Ishikawa (cell line): ENCODE measurements around the gene VWA3A.

Experiments
- CEBPB ChIP-seq: IDR thresholded peaks from 2 replicates; pipeline ENCODE4 v1.6.1; 2012
- CREB1 ChIP-seq: IDR thresholded peaks from 2 replicates; pipeline ENCODE4 v1.6.1; 2012; ENCODE audit warnings: low read depth
- EGR1 ChIP-seq: IDR thresholded peaks from 2 replicates; pipeline ENCODE4 v1.6.1; 2012
- EP300 ChIP-seq: IDR thresholded peaks from 2 replicates; pipeline ENCODE4 v1.6.1; 2012; ENCODE audit warnings: borderline replicate concordance
- FOXM1 ChIP-seq: IDR thresholded peaks from 2 replicates; pipeline ENCODE4 v1.6.1; 2012; ENCODE audit warnings: low read depth, borderline replicate concordance
- NFIC ChIP-seq: IDR thresholded peaks from 2 replicates; pipeline ENCODE4 v1.6.1; 2012
- RAD21 ChIP-seq: IDR thresholded peaks from 2 replicates; pipeline ENCODE4 v1.6.1; 2012; ENCODE audit warnings: low read depth
- TAF1 ChIP-seq: IDR thresholded peaks from 2 replicates; pipeline ENCODE4 v1.6.1; 2012; ENCODE audit warnings: low read depth, mild to moderate bottlenecking
- TCF12 ChIP-seq: IDR thresholded peaks from 2 replicates; pipeline ENCODE4 v1.6.1; 2012; ENCODE audit warnings: low read depth
- TEAD4 ChIP-seq: IDR thresholded peaks from 2 replicates; pipeline ENCODE4 v1.6.1; 2012
- YY1 ChIP-seq: IDR thresholded peaks from 2 replicates; pipeline ENCODE4 v1.6.1; 2012; ENCODE audit warnings: low read depth
- ZBTB7A ChIP-seq: IDR thresholded peaks from 2 replicates; pipeline ENCODE4 v1.6.1; 2012; ENCODE audit warnings: low read depth
- TF ChIP-seq, protein P1 (sequence below): IDR thresholded peaks from 2 replicates; pipeline ENCODE4 v1.6.1; 2012
- TF ChIP-seq, protein P2 (sequence below): IDR thresholded peaks from 2 replicates; pipeline ENCODE4 v1.6.1; 2012
- TF ChIP-seq, protein P3 (sequence below): IDR thresholded peaks from 2 replicates; pipeline ENCODE4 v1.6.1; 2012; ENCODE audit warnings: low read depth, mild to moderate bottlenecking

VWA3A gene, protein sequence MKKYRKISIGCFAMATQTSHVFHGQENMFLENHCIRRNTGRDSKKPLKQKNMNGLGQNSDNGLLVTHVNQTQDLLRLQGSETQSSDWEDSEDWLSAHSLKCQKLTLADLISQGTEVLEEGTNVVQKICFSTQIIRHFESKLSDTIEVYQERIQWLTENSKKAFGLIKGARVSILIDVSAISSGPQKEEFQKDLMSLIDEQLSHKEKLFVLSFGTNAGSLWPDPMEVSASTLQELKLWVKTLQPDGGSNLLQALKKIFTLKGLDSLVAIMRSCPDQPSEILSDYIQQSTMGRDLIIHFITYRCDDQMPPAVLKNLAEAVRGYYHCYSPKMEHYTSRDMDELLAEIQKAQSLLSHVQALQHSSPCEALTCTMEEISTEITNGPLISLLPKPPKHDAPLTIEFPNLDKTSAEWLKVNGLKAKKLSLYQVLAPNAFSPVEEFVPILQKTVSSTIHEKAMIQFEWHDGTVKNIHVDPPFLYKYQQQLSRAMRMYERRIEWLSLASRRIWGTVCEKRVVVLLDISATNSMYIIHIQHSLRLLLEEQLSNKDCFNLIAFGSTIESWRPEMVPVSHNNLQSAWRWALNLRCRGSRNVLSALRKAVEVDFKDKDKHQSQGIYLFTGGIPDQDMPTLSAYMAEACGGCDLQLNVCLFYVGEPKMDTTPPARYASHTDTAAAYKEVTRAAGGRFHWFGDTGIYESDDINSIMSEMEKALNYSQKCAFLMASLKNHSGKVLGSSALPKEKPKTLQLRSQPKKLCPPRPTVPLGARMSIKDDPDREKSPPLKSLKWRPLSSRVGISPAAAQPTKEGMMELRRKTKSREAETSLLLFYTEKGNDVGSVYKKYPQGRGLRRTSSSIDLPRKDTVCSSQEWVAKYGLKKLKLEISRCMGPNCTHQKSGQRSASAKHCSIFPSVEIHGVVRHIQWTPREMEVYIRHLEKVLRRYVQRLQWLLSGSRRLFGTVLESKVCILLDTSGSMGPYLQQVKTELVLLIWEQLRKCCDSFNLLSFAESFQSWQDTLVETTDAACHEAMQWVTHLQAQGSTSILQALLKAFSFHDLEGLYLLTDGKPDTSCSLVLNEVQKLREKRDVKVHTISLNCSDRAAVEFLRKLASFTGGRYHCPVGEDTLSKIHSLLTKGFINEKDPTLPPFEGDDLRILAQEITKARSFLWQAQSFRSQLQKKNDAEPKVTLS

DNA sequence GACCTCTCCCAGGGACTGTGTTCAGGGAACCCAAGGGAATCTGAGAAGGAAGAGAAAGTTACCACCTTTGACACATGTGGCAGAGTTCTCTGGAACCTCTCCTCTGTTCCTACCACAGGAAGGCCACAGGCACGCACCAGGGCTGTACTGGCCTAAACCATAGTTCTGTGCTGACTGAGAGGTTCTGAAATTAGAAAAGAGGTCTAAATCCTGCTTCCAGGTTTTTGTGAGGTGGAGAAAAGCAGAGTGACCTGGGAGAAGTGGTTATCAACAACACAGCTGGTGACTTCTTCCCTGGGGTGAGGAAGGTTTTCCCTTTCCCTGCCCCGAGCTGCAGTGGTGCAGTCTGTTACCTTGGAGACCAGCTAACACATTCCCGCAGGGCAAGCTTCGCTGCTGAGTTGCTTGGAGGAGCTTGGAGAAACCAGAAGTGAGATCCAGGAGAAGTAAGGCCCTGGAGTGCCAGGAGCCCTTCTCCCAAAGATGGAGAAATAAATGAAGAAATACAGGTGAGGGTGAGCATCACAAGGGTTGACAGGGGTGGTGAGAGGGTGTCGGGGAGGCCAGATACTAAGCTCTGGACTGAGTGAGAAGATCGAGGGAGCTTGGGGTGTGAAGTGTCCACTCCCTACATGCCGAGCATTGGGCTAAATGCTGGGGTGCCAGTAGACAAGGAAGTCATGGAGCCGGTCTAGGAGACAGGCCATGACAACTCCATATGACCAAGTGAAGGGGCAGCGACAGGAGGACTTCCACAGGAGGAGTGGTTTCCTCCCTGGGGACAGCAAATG, at the start of gene VWA3A:
Gene VWA3A (plus strand): TSS at position 399 of the 791 bp plus-strand sequence. CDS start 97 bp downstream, at position 496.
- TF ChIP-seq CEBPB = no peak
- no peak for TF ChIP-seq ZBTB7A
- TF ChIP-seq CREB1 = no peak
- no peak for TF ChIP-seq NFIC
- TF ChIP-seq, protein P1, sequence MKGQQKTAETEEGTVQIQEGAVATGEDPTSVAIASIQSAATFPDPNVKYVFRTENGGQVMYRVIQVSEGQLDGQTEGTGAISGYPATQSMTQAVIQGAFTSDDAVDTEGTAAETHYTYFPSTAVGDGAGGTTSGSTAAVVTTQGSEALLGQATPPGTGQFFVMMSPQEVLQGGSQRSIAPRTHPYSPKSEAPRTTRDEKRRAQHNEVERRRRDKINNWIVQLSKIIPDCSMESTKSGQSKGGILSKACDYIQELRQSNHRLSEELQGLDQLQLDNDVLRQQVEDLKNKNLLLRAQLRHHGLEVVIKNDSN = no peak

DNA sequence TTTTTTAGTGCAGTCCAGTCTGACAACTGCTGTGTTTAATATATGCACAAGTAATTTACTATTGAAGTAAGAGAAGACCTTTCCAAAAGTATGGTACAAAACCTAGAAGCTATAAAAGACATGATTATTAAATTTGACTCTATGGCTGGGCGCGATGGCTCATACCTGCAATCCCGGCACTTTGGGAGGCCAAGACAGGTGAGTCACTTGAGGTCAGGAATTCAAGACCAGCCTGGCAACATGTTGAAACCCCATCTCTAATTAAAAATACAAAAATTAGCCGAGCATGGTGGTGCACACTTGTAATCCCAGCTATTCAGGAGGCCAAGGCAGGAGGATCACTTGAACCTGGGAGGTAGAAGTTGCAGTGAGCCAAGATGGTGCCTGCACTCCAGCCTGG, 41.4 kb upstream of the VWA3A start:
- TF ChIP-seq EGR1 (no peak), YY1 (no peak), TAF1 (no peak), CEBPB (no peak), FOXM1 (no peak), EP300 (no peak), ZBTB7A (no peak)
- TF ChIP-seq, protein P1 = no peak

DNA sequence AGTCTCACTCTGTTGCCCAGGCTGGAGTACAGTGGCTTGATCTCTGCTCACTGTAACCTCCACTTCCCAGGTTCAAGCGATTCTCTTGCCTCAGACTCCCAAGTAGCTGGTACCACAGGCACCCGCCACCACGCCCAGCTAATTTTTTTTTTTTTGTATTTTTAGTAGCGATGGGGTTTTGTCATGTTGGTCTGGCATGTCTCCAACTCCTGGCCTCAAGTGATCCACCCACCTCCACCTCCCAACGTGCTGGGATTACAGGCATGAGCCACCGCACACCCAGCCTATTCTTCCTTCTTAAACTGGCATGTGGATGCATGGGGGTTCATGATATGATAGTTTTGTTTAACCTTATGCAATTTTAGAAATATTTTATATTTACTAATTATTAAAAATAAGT, 39.4 kb upstream of the VWA3A start:
- TF ChIP-seq, protein P1 = no peak
- TF ChIP-seq TAF1 = no peak
- no peak for TF ChIP-seq RAD21
- TF ChIP-seq, protein P2, sequence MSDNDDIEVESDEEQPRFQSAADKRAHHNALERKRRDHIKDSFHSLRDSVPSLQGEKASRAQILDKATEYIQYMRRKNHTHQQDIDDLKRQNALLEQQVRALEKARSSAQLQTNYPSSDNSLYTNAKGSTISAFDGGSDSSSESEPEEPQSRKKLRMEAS = no peak
- TF ChIP-seq TCF12 = no peak
- no peak for TF ChIP-seq EGR1
- TF ChIP-seq TEAD4 = no peak
- TF ChIP-seq NFIC = no peak
- no peak for TF ChIP-seq YY1
- TF ChIP-seq ZBTB7A = no peak

DNA sequence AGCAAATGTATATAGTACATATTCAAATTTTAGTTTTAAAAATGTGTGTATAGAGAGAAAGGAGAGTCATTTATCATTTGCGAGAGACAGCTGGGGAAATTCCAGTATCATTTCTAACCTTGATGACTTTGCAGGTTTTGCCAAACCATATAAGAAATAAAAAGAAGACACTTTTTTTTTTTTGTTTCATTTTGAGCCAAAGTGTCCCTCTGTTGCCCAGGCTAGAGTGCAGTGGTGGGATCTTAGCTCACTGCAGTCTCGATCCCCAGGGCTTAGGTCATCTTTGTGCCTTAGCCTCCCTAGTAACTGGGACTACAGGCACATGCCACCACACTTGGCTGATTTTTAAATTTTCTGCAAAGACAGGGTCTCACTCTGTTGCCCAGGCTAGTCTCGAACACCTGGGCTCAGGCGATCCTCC, 38.4 kb upstream of the VWA3A start:
- TF ChIP-seq ZBTB7A (no peak), CREB1 (no peak), NFIC (no peak), TCF12 (no peak), FOXM1 (no peak), RAD21 (no peak), TAF1 (no peak), EGR1 (no peak), TEAD4 (no peak), CEBPB (no peak), YY1 (no peak), EP300 (no peak)
- TF ChIP-seq, protein P1 = no peak
- TF ChIP-seq, protein P2 = no peak
- TF ChIP-seq, protein P3, sequence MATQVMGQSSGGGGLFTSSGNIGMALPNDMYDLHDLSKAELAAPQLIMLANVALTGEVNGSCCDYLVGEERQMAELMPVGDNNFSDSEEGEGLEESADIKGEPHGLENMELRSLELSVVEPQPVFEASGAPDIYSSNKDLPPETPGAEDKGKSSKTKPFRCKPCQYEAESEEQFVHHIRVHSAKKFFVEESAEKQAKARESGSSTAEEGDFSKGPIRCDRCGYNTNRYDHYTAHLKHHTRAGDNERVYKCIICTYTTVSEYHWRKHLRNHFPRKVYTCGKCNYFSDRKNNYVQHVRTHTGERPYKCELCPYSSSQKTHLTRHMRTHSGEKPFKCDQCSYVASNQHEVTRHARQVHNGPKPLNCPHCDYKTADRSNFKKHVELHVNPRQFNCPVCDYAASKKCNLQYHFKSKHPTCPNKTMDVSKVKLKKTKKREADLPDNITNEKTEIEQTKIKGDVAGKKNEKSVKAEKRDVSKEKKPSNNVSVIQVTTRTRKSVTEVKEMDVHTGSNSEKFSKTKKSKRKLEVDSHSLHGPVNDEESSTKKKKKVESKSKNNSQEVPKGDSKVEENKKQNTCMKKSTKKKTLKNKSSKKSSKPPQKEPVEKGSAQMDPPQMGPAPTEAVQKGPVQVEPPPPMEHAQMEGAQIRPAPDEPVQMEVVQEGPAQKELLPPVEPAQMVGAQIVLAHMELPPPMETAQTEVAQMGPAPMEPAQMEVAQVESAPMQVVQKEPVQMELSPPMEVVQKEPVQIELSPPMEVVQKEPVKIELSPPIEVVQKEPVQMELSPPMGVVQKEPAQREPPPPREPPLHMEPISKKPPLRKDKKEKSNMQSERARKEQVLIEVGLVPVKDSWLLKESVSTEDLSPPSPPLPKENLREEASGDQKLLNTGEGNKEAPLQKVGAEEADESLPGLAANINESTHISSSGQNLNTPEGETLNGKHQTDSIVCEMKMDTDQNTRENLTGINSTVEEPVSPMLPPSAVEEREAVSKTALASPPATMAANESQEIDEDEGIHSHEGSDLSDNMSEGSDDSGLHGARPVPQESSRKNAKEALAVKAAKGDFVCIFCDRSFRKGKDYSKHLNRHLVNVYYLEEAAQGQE = no peak
